ENCODE results near the gene FAM118B.

GRCh38 chr11:126268708-126269579, 57.4 kb downstream of the FAM118B start, which contains the start of the genes FOXRED1 and SRPRA:
- no peak for TF ChIP-seq CTCF (IDR thresholded peaks at IDR 0.05; ENCODE audit: insufficient read depth, low read length, poor library complexity, severe bottlenecking)
- no peak for TF ChIP-seq EZH2phosphoT487 (conservative IDR thresholded peaks at IDR 0.05; ENCODE audit: low read length)

Data from SU-DHL-6 (cell line).